GM12864 (cell line): ENCODE measurements around the gene ST8SIA6.

Source experiments
- DNase-seq: peaks from one replicate; pipeline ENCODE4 v3.0.0-alpha.2; 2011; ENCODE audit warnings: low read depth
- H3K4me3 ChIP-seq: 2 replicates; pipeline ENCODE4 v1.5.1; 2011; ENCODE audit warnings: mild to moderate bottlenecking, low read depth, low read length, control low read depth
- TF ChIP-seq, protein P1 (sequence below): IDR thresholded peaks from 2 replicates; pipeline ENCODE4 v1.5.1; 2011; ENCODE audit warnings: low read depth, mild to moderate bottlenecking, moderate library complexity, low read length, control low read depth, inconsistent platforms; ENCODE audit errors: missing control alignments

ST8SIA6 gene

DNA sequence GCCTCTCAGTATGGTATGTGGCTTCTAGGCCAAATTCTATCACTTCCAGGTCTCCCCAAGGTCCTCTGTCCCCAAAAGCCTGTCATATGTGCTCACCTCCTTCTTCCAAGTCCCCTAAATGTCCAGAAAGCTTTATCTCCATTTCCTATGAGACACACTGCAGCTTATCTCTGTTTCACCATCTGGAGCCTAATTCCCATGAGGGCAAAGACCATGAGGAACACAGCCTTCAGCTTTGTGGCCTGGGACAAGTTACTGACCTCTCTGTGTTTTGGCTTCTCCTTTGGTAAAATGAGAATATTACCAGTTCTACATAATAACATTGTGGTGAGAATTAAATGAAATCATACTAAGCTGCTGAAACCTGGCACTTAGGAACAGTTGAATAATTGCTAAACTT, 19.2 kb downstream of the ST8SIA6 start:
- DNase-seq: no peak

DNA sequence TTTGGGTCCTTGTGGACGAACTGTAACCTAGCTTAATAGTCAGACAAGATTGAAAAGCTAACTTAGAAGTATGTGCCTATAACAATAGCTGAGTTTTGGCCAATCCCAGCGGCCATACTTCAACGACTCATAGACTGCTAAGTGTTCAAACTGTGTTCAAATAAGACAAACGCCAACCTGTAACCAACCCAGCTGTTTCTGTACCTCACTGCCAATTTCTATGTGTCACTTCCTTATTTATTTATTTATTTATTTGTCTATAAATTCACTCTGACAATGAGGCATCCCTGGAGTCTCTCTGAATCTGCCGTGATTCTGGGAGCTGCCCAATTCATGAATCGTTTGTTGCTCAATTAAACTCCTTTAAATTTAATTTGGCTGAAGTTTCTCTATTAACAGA, 21.7 kb downstream of the ST8SIA6 start:
- TF ChIP-seq, protein P1, sequence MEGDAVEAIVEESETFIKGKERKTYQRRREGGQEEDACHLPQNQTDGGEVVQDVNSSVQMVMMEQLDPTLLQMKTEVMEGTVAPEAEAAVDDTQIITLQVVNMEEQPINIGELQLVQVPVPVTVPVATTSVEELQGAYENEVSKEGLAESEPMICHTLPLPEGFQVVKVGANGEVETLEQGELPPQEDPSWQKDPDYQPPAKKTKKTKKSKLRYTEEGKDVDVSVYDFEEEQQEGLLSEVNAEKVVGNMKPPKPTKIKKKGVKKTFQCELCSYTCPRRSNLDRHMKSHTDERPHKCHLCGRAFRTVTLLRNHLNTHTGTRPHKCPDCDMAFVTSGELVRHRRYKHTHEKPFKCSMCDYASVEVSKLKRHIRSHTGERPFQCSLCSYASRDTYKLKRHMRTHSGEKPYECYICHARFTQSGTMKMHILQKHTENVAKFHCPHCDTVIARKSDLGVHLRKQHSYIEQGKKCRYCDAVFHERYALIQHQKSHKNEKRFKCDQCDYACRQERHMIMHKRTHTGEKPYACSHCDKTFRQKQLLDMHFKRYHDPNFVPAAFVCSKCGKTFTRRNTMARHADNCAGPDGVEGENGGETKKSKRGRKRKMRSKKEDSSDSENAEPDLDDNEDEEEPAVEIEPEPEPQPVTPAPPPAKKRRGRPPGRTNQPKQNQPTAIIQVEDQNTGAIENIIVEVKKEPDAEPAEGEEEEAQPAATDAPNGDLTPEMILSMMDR: no peak
- DNase-seq: no peak
- no peak overlapping the region for H3K4me3 ChIP-seq

More for the DNA sequence above, 19.2 kb downstream of the ST8SIA6 start:
- H3K4me3 ChIP-seq: no peak overlapping the region
- TF ChIP-seq, protein P1: no peak

DNA sequence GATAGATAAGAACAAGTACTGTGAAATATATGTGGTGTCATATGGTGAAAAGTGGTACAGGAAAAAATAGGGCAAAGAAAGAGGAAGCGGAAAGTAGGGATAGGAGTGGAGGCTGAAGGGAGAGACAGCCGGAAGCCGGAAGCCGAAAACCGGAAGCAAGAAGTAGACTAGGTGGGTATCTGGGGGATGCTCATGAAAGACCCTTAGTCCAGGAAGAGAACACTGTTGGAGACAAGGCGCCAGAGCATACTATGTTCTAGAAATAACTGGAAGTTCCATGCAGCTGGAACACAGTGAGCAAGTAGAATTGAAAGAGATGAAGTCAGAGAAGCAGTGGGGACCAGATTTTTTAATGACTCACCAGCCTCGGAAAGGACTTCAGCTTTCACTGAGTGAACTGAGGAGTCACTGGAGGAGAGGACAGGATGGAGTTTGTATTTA, 22.5 kb downstream of the ST8SIA6 start:
- no peak for DNase-seq
- TF ChIP-seq, protein P1: no peak

DNA sequence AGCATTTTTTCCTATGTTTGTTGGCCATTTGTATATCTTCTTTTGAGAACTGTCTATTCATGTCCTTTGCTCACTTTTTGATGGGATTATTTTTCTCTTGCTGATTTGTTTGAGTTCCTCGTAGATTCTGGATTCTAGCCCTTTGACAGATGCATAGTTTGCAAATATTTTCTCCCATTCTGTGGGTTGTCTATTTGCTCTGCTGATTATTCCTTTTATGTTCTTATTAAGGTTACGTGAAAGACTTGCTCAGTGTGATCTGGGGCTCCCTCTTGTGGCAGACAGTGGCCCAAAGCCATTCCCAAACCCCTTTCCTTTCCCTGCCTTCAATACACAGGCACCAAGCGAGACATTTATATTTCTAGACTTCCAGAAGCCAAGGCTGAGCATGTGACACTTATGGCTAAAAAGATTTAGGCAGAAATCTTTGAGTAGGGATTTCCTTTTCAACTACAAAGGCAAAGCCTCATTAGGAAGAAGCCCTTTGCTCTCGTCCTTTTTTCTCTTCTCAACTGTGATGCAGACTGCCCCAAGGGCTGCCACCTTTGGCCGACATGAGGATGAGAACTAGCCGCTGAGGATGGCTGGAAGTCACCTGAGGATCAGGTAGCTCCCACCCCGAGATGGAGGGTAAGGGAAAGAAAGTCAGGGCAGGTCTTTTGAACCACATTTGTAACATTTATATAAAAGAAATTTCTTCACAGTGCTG, 23.6 kb downstream of the ST8SIA6 start:
- H3K4me3 ChIP-seq: no peak overlapping the region
- DNase-seq: no peak
- TF ChIP-seq, protein P1: peak; percentile 84

More for the DNA sequence above, 22.5 kb downstream of the ST8SIA6 start:
- H3K4me3 ChIP-seq: no peak overlapping the region

DNA sequence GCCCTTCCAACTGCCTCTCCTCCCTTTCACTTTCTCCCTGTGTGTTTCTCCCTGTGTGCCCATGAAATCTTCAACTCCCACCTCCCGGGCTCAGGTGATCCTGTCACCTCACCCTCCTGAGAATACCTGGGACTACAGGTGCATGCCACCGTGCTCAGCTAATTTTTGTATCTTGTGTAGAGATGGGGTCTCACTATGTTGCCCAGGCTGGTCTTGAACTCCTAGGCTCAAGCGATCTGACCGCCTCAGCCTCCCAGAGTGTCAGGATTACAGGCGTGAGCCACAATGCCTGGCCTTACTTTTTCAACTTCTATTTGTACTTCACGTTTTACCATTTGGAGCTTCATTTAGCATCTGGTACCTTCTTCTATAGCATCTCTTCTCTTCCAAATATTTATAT, 24.9 kb downstream of the ST8SIA6 start:
- DNase-seq: no peak
- TF ChIP-seq, protein P1: no peak
- no peak overlapping the region for H3K4me3 ChIP-seq

DNA sequence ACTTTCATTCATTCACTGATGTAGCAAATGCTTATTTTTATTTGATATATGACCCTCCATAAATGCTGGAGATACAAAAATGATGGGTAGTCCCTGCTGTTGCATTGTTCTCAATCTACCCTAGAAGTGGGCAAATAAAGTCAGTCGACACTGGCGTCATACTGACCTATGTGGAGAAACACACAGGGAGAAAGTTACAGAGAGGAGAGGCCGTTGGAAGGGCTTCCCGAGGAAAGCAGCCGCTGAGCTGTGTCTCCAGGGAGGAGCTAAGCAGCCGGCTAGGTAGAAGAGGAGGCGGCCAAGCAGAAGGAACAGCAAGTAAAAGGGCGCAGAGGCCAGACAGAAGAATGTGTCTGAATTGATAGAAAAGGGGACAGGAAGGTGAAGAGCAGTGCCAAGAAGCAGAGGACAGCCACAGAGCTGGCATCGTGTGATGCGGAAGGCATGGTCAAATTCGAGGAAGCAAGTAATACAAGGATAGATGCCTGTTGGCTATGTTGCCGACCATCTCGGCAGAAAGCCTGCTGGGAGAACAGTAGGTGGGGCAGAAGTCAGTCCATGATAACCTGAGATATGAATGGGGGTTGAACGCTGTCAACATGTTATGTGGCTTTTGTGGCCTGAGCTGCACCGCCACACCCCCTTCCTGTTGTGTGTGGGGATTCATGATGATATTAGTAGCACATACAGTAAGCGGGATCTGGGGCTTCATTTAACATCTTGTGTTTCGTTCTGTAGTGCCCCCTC, 25.9 kb downstream of the ST8SIA6 start:
- TF ChIP-seq, protein P1: no peak
- no peak overlapping the region for H3K4me3 ChIP-seq
- no peak for DNase-seq
